ENCODE results near the gene ANKRD40.

DNA sequence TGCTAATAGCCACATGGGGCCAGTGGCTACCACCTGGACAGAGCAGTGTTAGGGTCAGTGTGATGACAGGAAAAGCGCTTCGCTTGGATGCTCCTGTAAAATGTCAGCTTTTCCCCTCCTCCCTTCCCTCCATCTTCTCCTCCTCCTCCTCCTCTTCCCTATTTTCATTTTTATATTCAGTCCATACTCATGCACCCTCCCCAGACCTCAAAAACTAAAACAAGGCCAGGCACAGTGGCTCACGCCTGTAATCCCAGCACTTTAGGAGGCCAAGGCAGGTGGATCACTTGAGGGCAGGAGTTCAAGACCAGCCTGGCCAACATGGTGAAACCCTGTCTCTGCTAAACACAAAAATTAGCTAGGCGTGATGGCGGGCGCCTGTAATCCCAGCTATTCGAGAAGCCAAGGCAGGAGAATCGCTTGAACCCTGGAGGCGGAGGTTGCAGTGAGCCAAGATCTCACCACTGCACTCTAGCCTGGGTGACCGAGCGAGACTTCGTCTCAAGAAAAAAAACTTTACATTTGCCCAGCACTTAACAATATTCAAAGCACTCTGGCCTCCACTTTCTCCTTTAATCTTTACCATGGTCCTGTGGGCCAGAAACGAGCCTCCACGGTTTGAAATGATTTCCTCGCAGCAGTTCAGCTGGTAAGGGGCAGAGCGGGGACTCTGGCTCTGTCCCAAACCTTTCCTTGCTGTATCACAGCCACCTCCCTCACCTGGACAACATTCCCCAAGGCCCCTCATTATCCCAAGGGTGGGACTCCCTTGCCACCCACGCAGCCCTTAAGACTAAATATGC, 21.8 kb downstream of the ANKRD40 start:
- TF ChIP-seq, protein P1, sequence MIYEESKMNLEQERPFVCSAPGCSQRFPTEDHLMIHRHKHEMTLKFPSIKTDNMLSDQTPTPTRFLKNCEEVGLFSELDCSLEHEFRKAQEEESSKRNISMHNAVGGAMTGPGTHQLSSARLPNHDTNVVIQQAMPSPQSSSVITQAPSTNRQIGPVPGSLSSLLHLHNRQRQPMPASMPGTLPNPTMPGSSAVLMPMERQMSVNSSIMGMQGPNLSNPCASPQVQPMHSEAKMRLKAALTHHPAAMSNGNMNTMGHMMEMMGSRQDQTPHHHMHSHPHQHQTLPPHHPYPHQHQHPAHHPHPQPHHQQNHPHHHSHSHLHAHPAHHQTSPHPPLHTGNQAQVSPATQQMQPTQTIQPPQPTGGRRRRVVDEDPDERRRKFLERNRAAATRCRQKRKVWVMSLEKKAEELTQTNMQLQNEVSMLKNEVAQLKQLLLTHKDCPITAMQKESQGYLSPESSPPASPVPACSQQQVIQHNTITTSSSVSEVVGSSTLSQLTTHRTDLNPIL (CRISPR knock-in tag; IDR thresholded peaks at IDR 0.05; ENCODE audit: low read depth): no peak
- no peak for TF ChIP-seq ARNTL (CRISPR knock-in tag; IDR thresholded peaks at IDR 0.05; ENCODE audit: borderline replicate concordance, low read depth)
- no peak for TF ChIP-seq ZC3H10 (CRISPR knock-in tag; IDR thresholded peaks at IDR 0.05)
- no peak for TF ChIP-seq ZNF70 (CRISPR knock-in tag; IDR thresholded peaks at IDR 0.05)
- TF ChIP-seq, protein P2, sequence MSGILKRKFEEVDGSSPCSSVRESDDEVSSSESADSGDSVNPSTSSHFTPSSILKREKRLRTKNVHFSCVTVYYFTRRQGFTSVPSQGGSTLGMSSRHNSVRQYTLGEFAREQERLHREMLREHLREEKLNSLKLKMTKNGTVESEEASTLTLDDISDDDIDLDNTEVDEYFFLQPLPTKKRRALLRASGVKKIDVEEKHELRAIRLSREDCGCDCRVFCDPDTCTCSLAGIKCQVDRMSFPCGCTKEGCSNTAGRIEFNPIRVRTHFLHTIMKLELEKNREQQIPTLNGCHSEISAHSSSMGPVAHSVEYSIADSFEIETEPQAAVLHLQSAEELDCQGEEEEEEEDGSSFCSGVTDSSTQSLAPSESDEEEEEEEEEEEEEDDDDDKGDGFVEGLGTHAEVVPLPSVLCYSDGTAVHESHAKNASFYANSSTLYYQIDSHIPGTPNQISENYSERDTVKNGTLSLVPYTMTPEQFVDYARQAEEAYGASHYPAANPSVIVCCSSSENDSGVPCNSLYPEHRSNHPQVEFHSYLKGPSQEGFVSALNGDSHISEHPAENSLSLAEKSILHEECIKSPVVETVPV (CRISPR knock-in tag; IDR thresholded peaks at IDR 0.05): no peak
- TF ChIP-seq GLIS3 (CRISPR knock-in tag; IDR thresholded peaks at IDR 0.05): no peak
- TF ChIP-seq, protein P3, sequence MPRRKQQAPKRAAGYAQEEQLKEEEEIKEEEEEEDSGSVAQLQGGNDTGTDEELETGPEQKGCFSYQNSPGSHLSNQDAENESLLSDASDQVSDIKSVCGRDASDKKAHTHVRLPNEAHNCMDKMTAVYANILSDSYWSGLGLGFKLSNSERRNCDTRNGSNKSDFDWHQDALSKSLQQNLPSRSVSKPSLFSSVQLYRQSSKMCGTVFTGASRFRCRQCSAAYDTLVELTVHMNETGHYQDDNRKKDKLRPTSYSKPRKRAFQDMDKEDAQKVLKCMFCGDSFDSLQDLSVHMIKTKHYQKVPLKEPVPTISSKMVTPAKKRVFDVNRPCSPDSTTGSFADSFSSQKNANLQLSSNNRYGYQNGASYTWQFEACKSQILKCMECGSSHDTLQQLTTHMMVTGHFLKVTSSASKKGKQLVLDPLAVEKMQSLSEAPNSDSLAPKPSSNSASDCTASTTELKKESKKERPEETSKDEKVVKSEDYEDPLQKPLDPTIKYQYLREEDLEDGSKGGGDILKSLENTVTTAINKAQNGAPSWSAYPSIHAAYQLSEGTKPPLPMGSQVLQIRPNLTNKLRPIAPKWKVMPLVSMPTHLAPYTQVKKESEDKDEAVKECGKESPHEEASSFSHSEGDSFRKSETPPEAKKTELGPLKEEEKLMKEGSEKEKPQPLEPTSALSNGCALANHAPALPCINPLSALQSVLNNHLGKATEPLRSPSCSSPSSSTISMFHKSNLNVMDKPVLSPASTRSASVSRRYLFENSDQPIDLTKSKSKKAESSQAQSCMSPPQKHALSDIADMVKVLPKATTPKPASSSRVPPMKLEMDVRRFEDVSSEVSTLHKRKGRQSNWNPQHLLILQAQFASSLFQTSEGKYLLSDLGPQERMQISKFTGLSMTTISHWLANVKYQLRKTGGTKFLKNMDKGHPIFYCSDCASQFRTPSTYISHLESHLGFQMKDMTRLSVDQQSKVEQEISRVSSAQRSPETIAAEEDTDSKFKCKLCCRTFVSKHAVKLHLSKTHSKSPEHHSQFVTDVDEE (CRISPR knock-in tag; IDR thresholded peaks at IDR 0.05): no peak
- TF ChIP-seq, protein P4, sequence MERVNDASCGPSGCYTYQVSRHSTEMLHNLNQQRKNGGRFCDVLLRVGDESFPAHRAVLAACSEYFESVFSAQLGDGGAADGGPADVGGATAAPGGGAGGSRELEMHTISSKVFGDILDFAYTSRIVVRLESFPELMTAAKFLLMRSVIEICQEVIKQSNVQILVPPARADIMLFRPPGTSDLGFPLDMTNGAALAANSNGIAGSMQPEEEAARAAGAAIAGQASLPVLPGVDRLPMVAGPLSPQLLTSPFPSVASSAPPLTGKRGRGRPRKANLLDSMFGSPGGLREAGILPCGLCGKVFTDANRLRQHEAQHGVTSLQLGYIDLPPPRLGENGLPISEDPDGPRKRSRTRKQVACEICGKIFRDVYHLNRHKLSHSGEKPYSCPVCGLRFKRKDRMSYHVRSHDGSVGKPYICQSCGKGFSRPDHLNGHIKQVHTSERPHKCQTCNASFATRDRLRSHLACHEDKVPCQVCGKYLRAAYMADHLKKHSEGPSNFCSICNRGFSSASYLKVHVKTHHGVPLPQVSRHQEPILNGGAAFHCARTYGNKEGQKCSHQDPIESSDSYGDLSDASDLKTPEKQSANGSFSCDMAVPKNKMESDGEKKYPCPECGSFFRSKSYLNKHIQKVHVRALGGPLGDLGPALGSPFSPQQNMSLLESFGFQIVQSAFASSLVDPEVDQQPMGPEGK (CRISPR knock-in tag; IDR thresholded peaks at IDR 0.05; ENCODE audit: borderline replicate concordance): no peak
- TF ChIP-seq ZFP30 (CRISPR knock-in tag; IDR thresholded peaks at IDR 0.05): no peak
- no peak for TF ChIP-seq ZFP3 (CRISPR knock-in tag; IDR thresholded peaks at IDR 0.05)
- no peak for TF ChIP-seq RARB (CRISPR knock-in tag; IDR thresholded peaks at IDR 0.05)
- no peak for TF ChIP-seq CSDC2 (CRISPR knock-in tag; IDR thresholded peaks at IDR 0.05)

Measured in SK-N-SH treated with all-trans-retinoic acid at 6 μM for 48 hours (cell line).